ENCODE results near the gene DNASE1L1. TPM values are rescaled to one million over a fixed set of nuclear protein-coding genes. Genes with fewer than 3 reads are reported as not detected.

The DNASE1L1 gene
- total RNA-seq, 1 experiment from 2014 or later: 16.2 TPM

- no peak for TF ChIP-seq ATF1 (CRISPR knock-in tag; IDR thresholded peaks at IDR 0.05)
- no peak for TF ChIP-seq TEAD1 (CRISPR knock-in tag; IDR thresholded peaks at IDR 0.05)
Observed at GRCh38 chrX:154432210-154432609, 23.2 kb upstream of the DNASE1L1 start (continued).

- DNase-seq (ENCODE audit: low spot score) (no peak), ATAC-seq (no peak)
- ChIA-PET POLR2A (interaction anchor here (0.6 kb wide), 1 partner anchor 31 kb away, joined by 3 read pairs; no protein-coding TSS in a partner anchor), CTCF (no interaction called here)
- Mint-ChIP-seq H3K27ac (no peak overlapping the region), H3K4me1 (peaks cover 25% of the 10 kb centered on the region), H3K36me3 (peaks cover 10% of the 10 kb centered on the region; the same call in 1 of the 2 replicates), H3K9me3 (no peaks in the 10 kb centered on the region), H3K27me3 (ENCODE audit: low read depth) (no peaks in the 10 kb centered on the region), H3K4me3 (no peak overlapping the region)
- TF ChIP-seq ESRRA (CRISPR knock-in tag; IDR thresholded peaks at IDR 0.05; ENCODE audit: borderline replicate concordance) (no peak), CREB1 (CRISPR knock-in tag; IDR thresholded peaks at IDR 0.05) (no peak), ZNF423 (CRISPR knock-in tag; IDR thresholded peaks at IDR 0.05) (no peak), ZNF425 (CRISPR knock-in tag; conservative IDR thresholded peaks at IDR 0.05) (no peak), IRF2 (CRISPR knock-in tag; IDR thresholded peaks at IDR 0.05; ENCODE audit: borderline replicate concordance, low read depth) (no peak), E2F1 (CRISPR knock-in tag; IDR thresholded peaks at IDR 0.05) (no peak), ZNF317 (CRISPR knock-in tag; IDR thresholded peaks at IDR 0.05; ENCODE audit: borderline replicate concordance, low read depth) (no peak), NFATC4 (CRISPR knock-in tag; IDR thresholded peaks at IDR 0.05) (no peak), OVOL2 (CRISPR knock-in tag; IDR thresholded peaks at IDR 0.05; ENCODE audit: borderline replicate concordance) (no peak), NR1H2 (CRISPR knock-in tag; IDR thresholded peaks at IDR 0.05) (no peak), SP1 (CRISPR knock-in tag; conservative IDR thresholded peaks at IDR 0.05) (no peak)
Observed at GRCh38 chrX:154431341-154431740, 22.3 kb upstream of the DNASE1L1 start.

- peaks cover 21% of the 10 kb centered on the region for H3K4me1 Mint-ChIP-seq
- no peak for ATAC-seq
- H3K27me3 Mint-ChIP-seq (ENCODE audit: low read depth): no peaks in the 10 kb centered on the region
- no peaks in the 10 kb centered on the region for H3K9me3 Mint-ChIP-seq
- H3K4me3 Mint-ChIP-seq: no peak overlapping the region
- no peak for DNase-seq (ENCODE audit: low spot score)
- ChIA-PET CTCF (no interaction called here), POLR2A (no interaction called here)
- peak overlapping the region; percentile 17; the same call in 1 of the 2 replicates for H3K27ac Mint-ChIP-seq
- peaks cover 10% of the 10 kb centered on the region; the same call in 1 of the 2 replicates for H3K36me3 Mint-ChIP-seq
- TF ChIP-seq ATF6 (CRISPR knock-in tag; IDR thresholded peaks at IDR 0.05) (no peak), E2F1 (CRISPR knock-in tag; IDR thresholded peaks at IDR 0.05) (no peak), FOXJ3 (CRISPR knock-in tag; IDR thresholded peaks at IDR 0.05; ENCODE audit: borderline replicate concordance) (no peak), ZNF671 (CRISPR knock-in tag; IDR thresholded peaks at IDR 0.05) (no peak), HMGA2 (CRISPR knock-in tag; IDR thresholded peaks at IDR 0.05) (no peak), TP53 (CRISPR knock-in tag; IDR thresholded peaks at IDR 0.05) (no peak), ZNF396 (CRISPR knock-in tag; IDR thresholded peaks at IDR 0.05; ENCODE audit: borderline replicate concordance) (no peak), CTCF (IDR thresholded peaks at IDR 0.05) (no peak), MAX (CRISPR knock-in tag; IDR thresholded peaks at IDR 0.05) (no peak), CREM (CRISPR knock-in tag; IDR thresholded peaks at IDR 0.05) (no peak), ERG (CRISPR knock-in tag; IDR thresholded peaks at IDR 0.05) (no peak), IRF2 (CRISPR knock-in tag; IDR thresholded peaks at IDR 0.05; ENCODE audit: borderline replicate concordance, low read depth) (no peak)
Observed at GRCh38 chrX:154430916-154431315, 21.9 kb upstream of the DNASE1L1 start.

All from WTC11 (cell line).